IPS-20b (cell line): ENCODE data around the gene ARRB2.
"Not testable (repeated sequence)": the region's sequence is repeated elsewhere in the genome, so short reads cannot be mapped to it uniquely, and the experiment has no call there.

ENCODE experiments used
- H3K27ac ChIP-seq: one replicate; pipeline ENCODE4 v1.5.1; 2013; ENCODE audit warnings: low read length
- H3K27me3 ChIP-seq: 2 replicates; pipeline ENCODE4 v1.6.1; 2013; ENCODE audit warnings: mild to moderate bottlenecking, low read length, inconsistent platforms; ENCODE audit not compliant: insufficient read depth
- H3K36me3 ChIP-seq: 2 replicates; pipeline ENCODE4 v1.6.1; 2013; ENCODE audit warnings: low read depth, mild to moderate bottlenecking, inconsistent platforms, low read length, moderate library complexity; ENCODE audit not compliant: insufficient read depth
- H3K4me1 ChIP-seq: 2 replicates; pipeline ENCODE4 v1.6.1; 2013; ENCODE audit warnings: mild to moderate bottlenecking, control low read depth, inconsistent platforms, low read length, moderate library complexity; ENCODE audit not compliant: insufficient read depth
- H3K4me3 ChIP-seq: 2 replicates; pipeline ENCODE4 v1.5.1; 2013; ENCODE audit warnings: mild to moderate bottlenecking, low read length, inconsistent platforms
- H3K9ac ChIP-seq: 2 replicates; pipeline ENCODE4 v1.6.1; 2013; ENCODE audit warnings: low read depth, mild to moderate bottlenecking, inconsistent platforms, low read length, moderate library complexity
- H3K9me3 ChIP-seq: 2 replicates; pipeline ENCODE4 v1.6.1; 2013; ENCODE audit warnings: mild to moderate bottlenecking, low read depth, low read length, inconsistent platforms; ENCODE audit not compliant: insufficient read depth

The ARRB2 gene

DNA sequence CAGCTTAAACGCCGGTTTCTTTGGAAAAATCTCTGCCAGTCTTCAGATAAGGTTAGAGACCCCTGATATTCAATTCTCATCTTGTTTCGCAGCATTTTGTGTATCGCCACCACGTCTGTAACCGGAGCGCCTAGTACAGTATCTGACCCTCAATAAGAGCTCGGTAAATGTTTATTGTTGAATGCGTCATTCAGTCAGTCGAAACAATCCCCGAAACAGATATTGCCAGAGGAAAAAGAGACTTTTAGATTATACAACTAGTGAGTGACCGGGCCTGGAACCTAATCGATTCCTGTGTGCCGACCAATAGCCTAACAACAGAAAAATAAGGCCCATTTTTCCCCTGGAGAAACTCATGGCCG is 7.1 kb upstream of the ARRB2 start:
- H3K4me3 ChIP-seq = peak overlapping the region; percentile 97
- peaks cover 11% of the 10 kb centered on the region for H3K4me1 ChIP-seq
- no peaks in the 10 kb centered on the region for H3K27me3 ChIP-seq
- peak overlapping the region; percentile 97 for H3K9ac ChIP-seq
- peak overlapping the region; percentile 68 for H3K27ac ChIP-seq
- H3K36me3 ChIP-seq = peaks cover 9% of the 10 kb centered on the region; the same call in 1 of the 2 replicates
- H3K9me3 ChIP-seq = no peaks in the 10 kb centered on the region

DNA sequence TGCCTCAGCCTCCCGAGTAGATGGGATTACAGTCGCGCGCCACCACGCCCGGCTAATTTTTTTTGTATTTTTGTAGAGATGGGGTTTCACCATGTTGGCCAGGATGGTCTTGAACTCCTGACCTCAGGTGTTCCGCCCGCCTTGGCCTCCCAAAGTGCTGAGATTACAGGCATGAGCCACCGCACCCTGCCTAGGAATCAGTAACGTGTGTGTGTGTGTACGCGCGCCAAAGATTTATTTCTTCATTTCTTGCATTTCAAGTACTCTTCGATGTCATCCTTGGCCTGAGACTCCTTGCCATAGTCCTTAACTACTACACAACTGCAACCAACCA is 5.9 kb upstream of the ARRB2 start:
- Histone ChIP-seq H3K9ac (peak overlapping the region; percentile 97), H3K4me3 (peak overlapping the region; percentile 97), H3K4me1 (peaks cover 11% of the 10 kb centered on the region)
- H3K27ac ChIP-seq, H3K36me3 ChIP-seq, H3K27me3 ChIP-seq, H3K9me3 ChIP-seq: not testable (repeated sequence)

DNA sequence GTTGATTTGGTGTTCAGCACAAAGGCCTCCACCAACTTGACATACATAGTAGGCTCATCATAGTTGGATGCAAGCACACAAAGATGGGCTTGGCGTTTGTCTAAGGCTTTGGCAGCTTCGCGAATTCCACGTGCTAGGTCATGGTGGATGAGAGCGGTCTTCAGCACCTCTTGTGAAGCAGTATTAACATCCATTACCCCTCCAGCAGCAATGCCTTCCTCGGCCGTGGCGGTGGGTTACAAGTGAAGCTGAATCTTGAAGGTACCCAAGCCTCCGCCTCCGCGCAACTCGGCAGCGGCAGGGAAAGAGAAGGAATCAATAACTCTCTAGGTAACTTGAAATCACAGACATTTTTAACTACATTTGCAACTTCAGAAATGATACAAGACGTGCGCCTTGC is 5.4 kb upstream of the ARRB2 start:
- Histone ChIP-seq H3K27ac (no peak overlapping the region), H3K4me3 (peak overlapping the region; percentile 97), H3K4me1 (peaks cover 11% of the 10 kb centered on the region), H3K9ac (peak overlapping the region; percentile 97; the same call in 1 of the 2 replicates), H3K36me3 (peaks cover 9% of the 10 kb centered on the region; the same call in 1 of the 2 replicates), H3K9me3 (no peaks in the 10 kb centered on the region), H3K27me3 (no peaks in the 10 kb centered on the region)

DNA sequence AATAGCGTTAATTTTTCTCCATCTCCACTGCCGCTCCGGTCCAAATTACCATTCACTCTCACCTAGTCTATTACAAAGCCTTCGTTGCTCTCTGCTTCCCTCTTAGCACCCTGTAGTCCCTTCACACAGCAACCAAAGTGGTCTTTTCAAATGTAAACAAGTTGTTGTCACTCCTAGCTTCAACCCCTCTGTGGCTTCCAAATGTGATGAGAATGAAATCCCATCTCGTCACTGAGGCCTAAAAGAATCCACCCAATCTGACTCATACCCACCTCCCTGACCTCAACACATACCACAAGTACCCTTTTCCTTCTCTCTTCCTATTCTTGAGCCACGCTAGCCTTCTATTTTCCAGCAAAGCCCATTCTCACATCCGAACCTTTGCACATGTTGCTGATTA is 4.3 kb upstream of the ARRB2 start:
- Histone ChIP-seq H3K36me3 (peaks cover 5% of the 10 kb centered on the region; the same call in 1 of the 2 replicates), H3K9me3 (no peaks in the 10 kb centered on the region), H3K9ac (no peak overlapping the region), H3K27ac (no peak overlapping the region), H3K4me1 (peaks cover 11% of the 10 kb centered on the region), H3K4me3 (no peak overlapping the region), H3K27me3 (no peaks in the 10 kb centered on the region)

DNA sequence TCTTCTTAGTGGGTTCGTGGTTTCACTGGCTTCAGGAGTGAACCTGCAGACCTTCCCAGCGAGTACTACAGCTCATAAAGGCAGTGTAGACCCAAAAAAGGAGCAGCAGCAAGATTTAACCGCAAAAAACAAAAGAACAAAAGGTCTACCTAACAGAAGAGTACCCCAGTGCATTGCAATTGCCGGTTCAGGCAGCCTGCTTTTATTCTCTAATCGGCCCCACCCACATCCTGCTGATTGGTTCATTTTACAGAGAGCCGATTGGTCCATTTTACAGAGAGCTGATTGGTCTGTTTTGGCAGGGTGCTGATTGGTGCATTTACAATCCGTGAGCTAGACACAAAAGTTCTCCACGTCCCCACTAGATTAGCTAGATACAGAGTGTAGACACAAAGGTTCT is 2.0 kb upstream of the ARRB2 start:
- no peak overlapping the region for H3K4me3 ChIP-seq
- H3K36me3 ChIP-seq = no peaks in the 10 kb centered on the region
- no peak overlapping the region for H3K9ac ChIP-seq
- no peak overlapping the region for H3K27ac ChIP-seq
- H3K4me1 ChIP-seq = peaks cover 15% of the 10 kb centered on the region
- no peaks in the 10 kb centered on the region for H3K27me3 ChIP-seq
- no peaks in the 10 kb centered on the region for H3K9me3 ChIP-seq

DNA sequence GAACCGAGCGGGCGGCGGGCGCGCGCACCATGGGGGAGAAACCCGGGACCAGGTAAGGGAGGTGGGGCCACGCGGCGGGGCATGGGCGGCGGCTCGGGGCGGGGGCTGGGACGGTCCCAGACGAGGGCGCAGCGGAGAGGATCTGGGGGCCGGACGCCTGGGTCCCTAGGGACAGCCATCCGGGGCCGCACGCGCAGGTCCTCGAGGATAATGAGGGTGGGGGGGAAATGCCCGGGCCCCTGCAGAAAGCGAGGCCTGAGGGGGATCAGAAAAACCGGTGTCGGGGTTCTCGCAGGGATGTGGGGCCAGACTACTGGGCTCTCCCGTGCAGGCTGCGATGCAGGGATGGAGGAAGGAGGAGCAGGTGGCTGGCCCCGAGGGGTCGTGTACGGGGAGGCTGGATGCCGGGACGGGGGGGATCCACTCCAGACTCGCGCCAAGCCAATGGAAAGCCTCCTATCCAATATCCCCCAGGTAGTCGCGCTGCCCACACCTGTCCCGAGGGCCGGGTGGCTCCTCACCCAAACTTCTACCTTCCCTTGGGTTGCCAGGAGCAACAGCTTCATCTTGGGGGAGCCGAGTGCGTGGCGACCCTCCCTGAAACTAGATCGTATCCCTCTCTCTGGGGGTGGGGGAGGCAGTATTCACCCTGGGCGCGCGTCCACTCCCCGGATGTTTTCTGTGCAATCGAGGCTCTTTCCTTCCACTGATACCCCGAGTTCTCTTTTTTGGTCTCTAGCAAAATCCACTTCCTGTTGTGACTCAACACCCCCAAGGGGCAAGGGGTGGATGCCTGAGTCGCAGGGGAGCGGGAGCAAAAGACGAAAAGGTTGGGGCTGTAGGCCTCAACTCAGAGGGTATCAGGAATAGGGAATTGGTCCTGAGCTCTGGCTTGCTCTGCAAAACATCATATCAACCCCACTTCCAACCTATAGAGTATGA is 532 bp downstream of the ARRB2 start:
- Histone ChIP-seq H3K9me3 (no peaks in the 10 kb centered on the region), H3K4me1 (peaks cover 7% of the 10 kb centered on the region; the same call in 1 of the 2 replicates), H3K4me3 (peak overlapping the region; percentile 89), H3K27ac (no peak overlapping the region), H3K9ac (peak overlapping the region; percentile 79; the same call in 1 of the 2 replicates), H3K27me3 (no peaks in the 10 kb centered on the region), H3K36me3 (peaks cover 7% of the 10 kb centered on the region)

DNA sequence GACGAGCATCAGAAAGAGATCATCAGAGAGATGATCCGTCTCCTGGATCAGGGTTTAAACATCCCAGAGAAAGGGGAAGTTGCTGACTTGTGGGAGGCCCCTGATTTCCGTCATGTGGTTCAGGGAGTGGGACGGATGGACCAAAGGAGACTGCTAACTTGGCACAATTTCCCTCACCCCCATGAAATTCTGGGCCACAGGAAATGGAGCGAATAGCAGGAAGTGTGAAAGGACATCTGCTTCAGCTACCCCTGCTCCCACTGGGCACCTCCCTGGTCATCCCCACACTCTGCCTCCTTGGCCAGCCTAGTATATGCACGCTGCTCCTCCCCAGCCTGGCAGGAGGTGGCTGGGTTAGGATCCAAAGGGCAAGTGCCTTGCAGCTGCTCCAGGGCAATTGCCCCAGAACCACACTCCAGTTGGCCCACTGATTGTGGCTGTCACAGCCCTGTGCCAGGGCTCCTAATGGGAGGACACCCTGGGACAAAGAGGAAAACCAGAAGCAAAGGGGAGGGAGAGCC is 1.3 kb downstream of the ARRB2 start:
- peak overlapping the region; percentile 89 for H3K4me3 ChIP-seq
- peaks cover 8% of the 10 kb centered on the region for H3K36me3 ChIP-seq
- no peak overlapping the region for H3K27ac ChIP-seq
- H3K9me3 ChIP-seq = no peaks in the 10 kb centered on the region
- H3K9ac ChIP-seq = peak overlapping the region; percentile 79; the same call in 1 of the 2 replicates
- peaks cover 7% of the 10 kb centered on the region; the same call in 1 of the 2 replicates for H3K4me1 ChIP-seq
- no peaks in the 10 kb centered on the region for H3K27me3 ChIP-seq

DNA sequence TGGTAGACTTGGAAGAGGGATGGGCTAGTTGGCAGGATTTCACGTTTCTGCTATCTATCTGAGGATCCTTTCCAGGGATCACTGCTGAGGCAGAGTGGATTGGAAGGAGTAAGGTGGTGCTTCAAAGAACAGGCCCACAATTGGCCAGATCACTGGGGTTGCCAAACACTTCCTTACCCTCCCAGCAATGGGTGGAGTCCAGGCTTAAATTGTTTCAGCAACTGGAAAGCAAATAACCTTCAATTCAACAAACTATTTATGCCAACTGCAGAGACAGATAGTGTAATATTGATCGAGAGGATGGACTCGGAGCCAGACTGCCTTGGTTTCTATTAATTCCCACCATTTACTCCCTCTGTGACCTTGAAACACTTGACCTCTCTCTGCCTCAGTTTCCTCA is 2.1 kb downstream of the ARRB2 start:
- Histone ChIP-seq H3K9me3 (no peaks in the 10 kb centered on the region), H3K9ac (no peak overlapping the region), H3K27me3 (no peaks in the 10 kb centered on the region), H3K4me1 (peaks cover 7% of the 10 kb centered on the region; the same call in 1 of the 2 replicates), H3K36me3 (peaks cover 15% of the 10 kb centered on the region), H3K4me3 (no peak overlapping the region), H3K27ac (no peak overlapping the region)

DNA sequence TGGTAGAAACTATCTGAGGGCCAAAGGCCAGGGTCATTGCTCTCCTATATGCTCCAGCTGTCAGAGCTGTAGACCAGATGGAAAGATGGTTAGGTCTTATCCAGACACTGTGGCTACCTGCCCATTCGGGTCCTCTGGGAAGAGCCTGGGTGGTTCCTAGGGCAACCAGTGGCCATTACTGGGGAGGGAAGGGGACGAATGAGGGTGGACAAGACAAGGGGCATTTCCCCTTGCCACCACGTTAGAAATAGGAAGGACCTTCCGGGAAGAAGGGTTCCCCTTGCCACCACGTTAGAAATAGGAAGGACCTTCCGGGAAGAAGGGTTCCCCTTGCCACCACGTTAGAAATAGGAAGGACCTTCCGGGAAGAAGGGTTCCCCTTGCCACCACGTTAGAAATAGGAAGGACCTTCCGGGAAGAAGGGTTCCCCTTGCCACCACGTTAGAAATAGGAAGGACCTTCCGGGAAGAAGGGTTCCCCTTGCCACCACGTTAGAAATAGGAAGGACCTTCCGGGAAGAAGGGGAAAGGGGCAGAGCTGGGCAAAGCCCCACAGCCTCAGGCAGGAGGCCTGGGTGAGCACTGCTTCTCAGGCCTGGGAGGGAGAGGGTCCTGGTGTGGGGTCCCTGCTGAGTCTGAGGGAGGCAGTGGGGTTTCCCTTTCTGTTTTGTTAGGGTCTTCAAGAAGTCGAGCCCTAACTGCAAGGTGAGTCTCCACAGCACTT is 4.1 kb downstream of the ARRB2 start:
- not testable (repeated sequence) for H3K27ac ChIP-seq, H3K4me1 ChIP-seq, H3K4me3 ChIP-seq, H3K9ac ChIP-seq, H3K9me3 ChIP-seq, H3K27me3 ChIP-seq
- peaks cover 32% of the 10 kb centered on the region for H3K36me3 ChIP-seq

DNA sequence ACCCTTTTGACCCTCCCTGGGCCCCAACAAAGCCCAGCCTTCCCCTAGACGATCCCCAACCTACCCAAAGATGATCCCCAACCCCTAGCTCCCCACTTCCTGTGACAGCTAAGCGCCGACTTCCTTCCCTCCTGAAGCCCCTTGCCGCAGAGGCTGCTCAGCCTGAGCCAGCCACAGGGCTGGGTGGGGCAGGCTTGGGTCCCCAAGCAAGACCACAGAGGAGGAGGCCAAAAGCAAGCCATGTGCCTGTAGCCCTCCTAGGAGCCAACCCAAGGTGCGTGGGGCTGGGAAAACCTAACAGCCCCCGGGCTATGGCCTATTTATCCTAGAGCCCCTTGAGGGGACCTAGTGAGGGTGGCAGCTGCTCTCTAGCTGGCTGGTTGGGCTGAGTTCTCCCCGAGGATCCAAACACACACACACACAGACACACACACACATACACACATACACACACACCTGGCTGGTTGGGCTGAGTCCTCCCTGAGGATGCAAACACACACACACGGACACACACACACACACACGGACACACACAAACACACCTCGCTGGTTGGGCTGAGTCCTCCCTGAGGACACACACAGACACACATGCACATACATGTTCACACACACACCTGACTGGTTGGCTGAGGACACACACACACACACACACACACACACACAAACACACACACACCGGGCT is 4.8 kb downstream of the ARRB2 start:
- H3K9me3 ChIP-seq = no peaks in the 10 kb centered on the region
- no peaks in the 10 kb centered on the region for H3K27me3 ChIP-seq
- peaks cover 38% of the 10 kb centered on the region for H3K36me3 ChIP-seq
- no peak overlapping the region for H3K27ac ChIP-seq
- no peak overlapping the region for H3K4me3 ChIP-seq
- H3K9ac ChIP-seq = no peak overlapping the region
- H3K4me1 ChIP-seq = peaks cover 7% of the 10 kb centered on the region; the same call in 1 of the 2 replicates

DNA sequence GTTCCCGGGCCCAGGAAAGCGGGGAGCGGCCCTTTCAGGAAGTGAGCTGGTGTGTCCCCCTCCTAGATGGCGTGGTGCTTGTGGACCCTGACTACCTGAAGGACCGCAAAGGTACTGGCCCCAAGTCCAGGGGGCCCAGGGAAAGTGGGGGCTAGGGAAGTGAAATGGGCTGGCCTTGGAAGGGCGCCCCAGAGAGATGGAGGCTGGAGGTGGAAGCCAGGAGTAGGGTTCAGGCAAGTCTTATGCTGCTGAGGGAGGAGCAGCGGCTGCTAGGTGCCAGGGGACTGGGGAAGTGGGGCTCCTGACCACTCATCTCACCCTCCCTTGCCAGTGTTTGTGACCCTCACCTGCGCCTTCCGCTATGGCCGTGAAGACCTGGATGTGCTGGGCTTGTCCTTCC is 5.6 kb downstream of the ARRB2 start:
- no peak overlapping the region for H3K4me3 ChIP-seq
- no peaks in the 10 kb centered on the region for H3K9me3 ChIP-seq
- H3K4me1 ChIP-seq = peaks cover 7% of the 10 kb centered on the region; the same call in 1 of the 2 replicates
- no peak overlapping the region for H3K27ac ChIP-seq
- no peak overlapping the region for H3K9ac ChIP-seq
- no peaks in the 10 kb centered on the region for H3K27me3 ChIP-seq
- peaks cover 44% of the 10 kb centered on the region for H3K36me3 ChIP-seq
